K562 (cell line): Measurements from ENCODE around the gene KLHL41. TPM values are rescaled to one million over a fixed set of nuclear protein-coding genes. Genes with fewer than 3 reads are reported as not detected.
A peak's percentile ranks its signal among the peaks of the same experiment; 100 is the strongest.

Experiments used
- CHD7 ChIP-seq: fragments of 200-600 bp; sonication (generic); IDR thresholded peaks from one replicate; pipeline ENCODE4 v1.6.1; 2012; ENCODE audit warnings: mild to moderate bottlenecking, low read depth, low read length, inconsistent platforms
- DACH1 ChIP-seq: fragments of 450-650 bp; IDR thresholded peaks from 2 replicates; pipeline ENCODE4 v1.6.1; 2018; ENCODE audit not compliant: partially characterized antibody
- GATAD2B ChIP-seq: fragments of 450-650 bp; IDR thresholded peaks from 2 replicates; pipeline ENCODE4 v1.6.1; 2017; ENCODE audit warnings: mild to moderate bottlenecking, borderline replicate concordance
- HNRNPK ChIP-seq: fragments of 200-400 bp; formaldehyde crosslinking; IDR thresholded peaks from one replicate; pipeline ENCODE4 v1.6.1; 2018; ENCODE audit warnings: mild to moderate bottlenecking, low read depth, low read length; ENCODE audit not compliant: poor library complexity, severe bottlenecking
- ILK ChIP-seq: fragments of 450-650 bp; IDR thresholded peaks from 2 replicates; pipeline ENCODE4 v1.6.1; 2016; ENCODE audit warnings: missing genetic modification characterization, low read depth, mild to moderate bottlenecking, missing compliant biosample characterization, moderate library complexity, borderline replicate concordance
- KDM2B ChIP-seq: fragments of 250-450 bp; sonication (Bioruptor Pico); IDR thresholded peaks from 2 replicates; pipeline ENCODE4 v1.8.0; 2021; ENCODE audit warnings: mild to moderate bottlenecking, moderate library complexity
- MXD1 ChIP-seq: fragments of 250-450 bp; sonication (Bioruptor Pico); IDR thresholded peaks from 2 replicates; pipeline ENCODE4 v1.8.0; 2021; ENCODE audit warnings: borderline replicate concordance, mild to moderate bottlenecking, moderate library complexity; ENCODE audit not compliant: poor library complexity, severe bottlenecking
- NFIC ChIP-seq: fragments of 450-650 bp; IDR thresholded peaks from 2 replicates; pipeline ENCODE4 v1.6.1; 2017; ENCODE audit warnings: mild to moderate bottlenecking, inconsistent platforms
- NR2F6 ChIP-seq: fragments of 450-650 bp; formaldehyde crosslinking; IDR thresholded peaks from 2 replicates; pipeline ENCODE4 v1.4.0; 2020; ENCODE audit warnings: mild to moderate bottlenecking
- RBFOX2 ChIP-seq: fragments of 200-400 bp; formaldehyde crosslinking; IDR thresholded peaks from 2 replicates; pipeline ENCODE4 v1.6.1; 2017; ENCODE audit warnings: low read depth, mild to moderate bottlenecking, low read length, moderate library complexity
- THRAP3 ChIP-seq: fragments of 450-650 bp; IDR thresholded peaks from 2 replicates; pipeline ENCODE4 v1.6.1; 2016; ENCODE audit warnings: mild to moderate bottlenecking, inconsistent platforms, borderline replicate concordance
- ZBTB8A ChIP-seq: fragments of 450-650 bp; IDR thresholded peaks from 2 replicates; pipeline ENCODE4 v1.6.1; 2018; ENCODE audit warnings: mild to moderate bottlenecking, moderate library complexity; ENCODE audit not compliant: partially characterized antibody
- ZNF253 ChIP-seq: fragments of 250-450 bp; sonication (Bioruptor Pico); conservative IDR thresholded peaks from 2 replicates; pipeline ENCODE4 v1.6.1; 2021; ENCODE audit warnings: mild to moderate bottlenecking
- ZNF41 ChIP-seq: fragments of 250-450 bp; sonication (Bioruptor Pico); conservative IDR thresholded peaks from 2 replicates; pipeline ENCODE4 v1.4.0; 2020; ENCODE audit warnings: mild to moderate bottlenecking
- ZNF79 ChIP-seq: fragments of 250-450 bp; sonication (Bioruptor Pico); IDR thresholded peaks from 2 replicates; pipeline ENCODE4 v1.4.0; 2020; ENCODE audit warnings: low read depth, mild to moderate bottlenecking, moderate library complexity
- polyA plus RNA-seq, 8 experiments: library from polyadenylated mRNA; depleted of rRNA in 4 of 8; stranded (reverse) in 5 of 8; unstranded in 3 of 8; fragments of >200 nt; fragmentation: Nextera tagmentation in 2 of 8; fragmentation: Illumina TruSeq in 1 of 8; extraction: Ambion mirVana in 2 of 8; extraction: Trizol in 1 of 8; gene quantifications; 2 replicates each; pipeline versions ENCODE4 v1.2.1 to v1.2.3, GENCODE V29; 2011 to 2014; ENCODE audit warnings: inconsistent platforms in 1 of 8, missing spikeins in 1 of 8
- total RNA-seq, 7 experiments: library from RNA; depleted of rRNA in 6 of 7; stranded (reverse); fragments of >200 nt in 6 of 7; fragmentation: Illumina TruSeq in 2 of 7; extraction: Trizol in 2 of 7; gene quantifications; 2 replicates each; pipeline versions ENCODE4 v1.2.1 to v1.2.3, GENCODE V29; 2011 to 2021; ENCODE audit warnings: low replicate concordance in 1 of 7

KLHL41 gene
- total and polyA plus RNA-seq, 9 of the 15 experiments (the other 6 are each of a cell fraction or from before 2014, with no cell fraction given): 0.05 to 1.5 (median 0.09) TPM

GRCh38 chr2:169479257-169480078, 30.0 kb upstream of the KLHL41 start, which contains the start of gene BBS5 (continued):
- no peak for TF ChIP-seq CHD7
- peak; percentile 87 for TF ChIP-seq RBFOX2
- TF ChIP-seq NFIC: no peak
- TF ChIP-seq HNRNPK: no peak
- no peak for TF ChIP-seq ILK (tag)
- TF ChIP-seq MXD1 (CRISPR knock-in tag): no peak
- TF ChIP-seq ZNF41: no peak
- TF ChIP-seq NR2F6 (CRISPR knock-in tag): no peak
- TF ChIP-seq GATAD2B: 0 out of 2 replicates have a peak, but pooled peaks have one; percentile 11
- no peak for TF ChIP-seq ZBTB8A
- TF ChIP-seq KDM2B (CRISPR knock-in tag): peak; percentile 95; the same call in 1 of the 2 replicates
- no peak for TF ChIP-seq DACH1
- TF ChIP-seq ZNF253 (CRISPR knock-in tag): no peak
- TF ChIP-seq THRAP3: no peak
- no peak for TF ChIP-seq ZNF79 (CRISPR knock-in tag)
